Measurements from ENCODE around the gene PLEKHN1.
A peak's percentile ranks its signal among the peaks of the same experiment; 100 is the strongest.
"Not testable (repeated sequence)": the region's sequence is repeated elsewhere in the genome, so short reads cannot be mapped to it uniquely, and the experiment has no call there.

The PLEKHN1 gene

GRCh38 chr1:974293-974640 is 8.0 kb downstream of the PLEKHN1 start:
- ChIA-PET POLR2A (no interaction called here), CTCF (interaction anchor here (0.8 to 0.9 kb wide), 2 partner anchors 9 to 19 kb away, joined by 3 read pairs; no protein-coding TSS in a partner anchor)
- DNase-seq (ENCODE audit: extremely low spot score) = no peak
- TF ChIP-seq, protein P1, sequence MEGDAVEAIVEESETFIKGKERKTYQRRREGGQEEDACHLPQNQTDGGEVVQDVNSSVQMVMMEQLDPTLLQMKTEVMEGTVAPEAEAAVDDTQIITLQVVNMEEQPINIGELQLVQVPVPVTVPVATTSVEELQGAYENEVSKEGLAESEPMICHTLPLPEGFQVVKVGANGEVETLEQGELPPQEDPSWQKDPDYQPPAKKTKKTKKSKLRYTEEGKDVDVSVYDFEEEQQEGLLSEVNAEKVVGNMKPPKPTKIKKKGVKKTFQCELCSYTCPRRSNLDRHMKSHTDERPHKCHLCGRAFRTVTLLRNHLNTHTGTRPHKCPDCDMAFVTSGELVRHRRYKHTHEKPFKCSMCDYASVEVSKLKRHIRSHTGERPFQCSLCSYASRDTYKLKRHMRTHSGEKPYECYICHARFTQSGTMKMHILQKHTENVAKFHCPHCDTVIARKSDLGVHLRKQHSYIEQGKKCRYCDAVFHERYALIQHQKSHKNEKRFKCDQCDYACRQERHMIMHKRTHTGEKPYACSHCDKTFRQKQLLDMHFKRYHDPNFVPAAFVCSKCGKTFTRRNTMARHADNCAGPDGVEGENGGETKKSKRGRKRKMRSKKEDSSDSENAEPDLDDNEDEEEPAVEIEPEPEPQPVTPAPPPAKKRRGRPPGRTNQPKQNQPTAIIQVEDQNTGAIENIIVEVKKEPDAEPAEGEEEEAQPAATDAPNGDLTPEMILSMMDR (IDR thresholded peaks at IDR 0.05; ENCODE audit: control extremely low read depth, extremely low read depth, low read depth, missing control alignments) = no peak

GRCh38 chr1:974687-975328 is 8.5 kb downstream of the PLEKHN1 start:
- ChIA-PET CTCF (interaction anchor here (0.8 to 1.9 kb wide), 5 partner anchors 8 to 89 kb away, joined by 3 to 8 read pairs (median 6); partner anchors contain the start of gene PLEKHN1), POLR2A (no interaction called here)
- TF ChIP-seq, protein P1 (IDR thresholded peaks at IDR 0.05; ENCODE audit: control extremely low read depth, extremely low read depth, low read depth, missing control alignments) = no peak
- DNase-seq (ENCODE audit: extremely low spot score) = no peak

DNA sequence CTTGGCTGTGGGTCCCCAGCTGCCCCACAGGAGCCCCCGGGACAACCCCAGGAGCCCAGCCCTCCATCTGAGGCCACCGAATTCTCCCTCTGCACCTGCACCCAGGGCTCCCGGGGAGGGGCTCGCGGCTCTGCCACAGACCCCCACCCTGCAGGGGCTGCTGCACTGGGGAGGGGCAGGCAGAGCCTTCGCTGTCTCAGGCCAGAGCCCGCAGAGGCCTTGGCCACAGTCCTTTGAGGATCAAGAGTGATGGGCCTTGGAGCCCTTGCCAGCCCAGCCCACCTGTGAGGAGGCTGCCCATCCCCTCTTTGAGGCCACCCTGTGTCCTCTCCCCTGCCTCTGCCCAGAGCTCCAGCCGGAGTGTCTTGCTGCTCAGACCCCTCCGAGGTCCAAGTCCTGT is 9.1 kb downstream of the PLEKHN1 start:
- CTCF ChIA-PET = interaction anchor here (0.9 to 1.9 kb wide), 5 partner anchors 9 to 89 kb away, joined by 3 to 8 read pairs (median 6); partner anchors contain the start of gene PLEKHN1
- TF ChIP-seq, protein P1 (IDR thresholded peaks at IDR 0.05; ENCODE audit: control extremely low read depth, extremely low read depth, low read depth, missing control alignments) = no peak
- POLR2A ChIA-PET = no interaction called here
- no peak for DNase-seq (ENCODE audit: extremely low spot score)

DNA sequence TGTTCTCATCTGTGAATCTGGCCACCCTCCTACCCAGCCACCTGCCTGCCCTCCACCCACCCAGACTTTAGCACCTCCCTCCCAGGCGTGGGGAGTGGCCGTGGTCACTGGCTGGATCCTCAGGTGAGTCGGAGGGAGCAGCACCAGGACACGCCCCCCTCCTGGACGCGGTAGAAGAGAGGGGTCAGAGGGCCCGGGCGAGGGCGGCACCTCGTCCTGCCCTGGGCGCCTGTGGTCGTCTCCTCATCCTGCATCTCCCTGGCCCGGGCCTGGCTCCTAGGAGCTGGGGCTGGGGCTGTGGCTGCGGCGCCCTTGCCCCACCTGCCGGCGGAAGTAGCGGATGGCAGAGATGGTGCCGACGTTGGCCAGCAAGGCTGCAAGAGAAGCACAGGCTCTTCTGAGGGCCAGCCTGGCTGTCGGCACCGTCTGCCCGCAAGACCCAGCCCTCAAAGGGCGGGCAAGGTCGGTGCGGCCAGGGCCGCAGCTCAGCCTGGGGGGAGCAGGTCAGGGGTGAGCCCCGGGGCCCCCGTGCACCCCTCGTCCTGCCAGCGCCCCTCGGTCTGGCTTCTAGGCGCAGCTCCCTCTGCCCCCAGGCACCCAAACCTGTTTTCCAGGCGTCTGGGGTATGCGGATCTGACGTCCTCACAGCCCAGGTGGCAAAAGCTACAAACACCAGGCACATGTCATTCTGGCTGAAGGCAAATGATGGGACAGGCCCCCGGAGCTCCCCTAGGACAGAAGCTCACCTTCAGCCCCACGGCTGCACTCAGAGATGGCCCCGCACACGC is 9.8 kb downstream of the PLEKHN1 start:
- TF ChIP-seq, protein P1 (IDR thresholded peaks at IDR 0.05; ENCODE audit: control extremely low read depth, extremely low read depth, low read depth, missing control alignments) = peak; percentile 48
- POLR2A ChIA-PET = interaction anchor here (1.3 kb wide), 1 partner anchor 12 kb away, joined by 3 read pairs; no protein-coding TSS in a partner anchor
- peak; percentile 81 for DNase-seq (ENCODE audit: extremely low spot score)
- CTCF ChIA-PET = interaction anchor here (0.9 to 1.9 kb wide), 7 partner anchors 9 to 107 kb away, joined by 3 to 8 read pairs (median 6); partner anchors contain the start of gene PLEKHN1

DNA sequence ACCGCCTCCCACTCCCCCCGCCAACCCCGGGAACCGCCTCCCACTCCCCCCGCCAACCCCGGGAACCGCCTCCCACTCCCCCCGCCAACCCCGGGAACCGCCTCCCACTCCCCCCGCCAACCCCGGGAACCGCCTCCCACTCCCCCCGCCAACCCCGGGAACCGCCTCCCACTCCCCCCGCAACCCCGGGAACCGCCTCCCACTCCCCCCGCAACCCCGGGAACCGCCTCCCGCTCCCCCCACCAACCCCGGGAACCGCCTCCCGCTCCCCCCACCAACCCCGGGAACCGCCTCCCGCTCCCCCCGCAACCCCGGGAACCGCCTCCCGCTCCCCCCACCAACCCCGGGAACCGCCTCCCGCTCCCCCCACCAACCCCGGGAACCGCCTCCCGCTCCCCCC is 10.5 kb downstream of the PLEKHN1 start:
- CTCF ChIA-PET = interaction anchor here (0.9 to 1.9 kb wide), 6 partner anchors 10 to 107 kb away, joined by 3 to 8 read pairs (median 6); partner anchors contain the start of gene PLEKHN1

GRCh38 chr1:978069-978834 is 12.0 kb downstream of the PLEKHN1 start:
- POLR2A ChIA-PET = no interaction called here

More for the DNA sequence above, 10.5 kb downstream of the PLEKHN1 start:
- DNase-seq (ENCODE audit: extremely low spot score) = not testable (repeated sequence)
- POLR2A ChIA-PET = interaction anchor here (1.3 kb wide), 1 partner anchor 13 kb away, joined by 3 read pairs; no protein-coding TSS in a partner anchor

More at GRCh38 chr1:978069-978834, 12.0 kb downstream of the PLEKHN1 start:
- no peak for DNase-seq (ENCODE audit: extremely low spot score)
- TF ChIP-seq, protein P1 (IDR thresholded peaks at IDR 0.05; ENCODE audit: control extremely low read depth, extremely low read depth, low read depth, missing control alignments) = no peak
- CTCF ChIA-PET = no interaction called here

All from GM10248 (cell line).